MM.1S (cell line): ENCODE data around the gene BANK1.

Source experiments
- DNase-seq: peaks from one replicate; pipeline ENCODE4 v3.0.0-alpha.2; 2015
- H2AFZ ChIP-seq: fragments of 300-600 bp; sonication (generic); 2 replicates; pipeline ENCODE4 v1.6.0; 2016; ENCODE audit warnings: antibody characterized with exemption, low read length
- H3F3A ChIP-seq: fragments of 300-600 bp; sonication (generic); 2 replicates; pipeline ENCODE4 v1.6.1; 2016; ENCODE audit warnings: mild to moderate bottlenecking, antibody characterized with exemption, low read length, moderate library complexity, mixed read lengths; ENCODE audit not compliant: insufficient read depth
- H3K27ac ChIP-seq: fragments of 300-600 bp; sonication (generic); 2 replicates; pipeline ENCODE4 v1.5.1; 2016; ENCODE audit warnings: mild to moderate bottlenecking, low read length
- H3K27me3 ChIP-seq: fragments of 300-600 bp; sonication (generic); replicated peaks from 2 replicates; pipeline ENCODE4 v1.6.0; 2016; ENCODE audit warnings: low read length; ENCODE audit not compliant: insufficient read depth
- H3K36me3 ChIP-seq: fragments of 300-600 bp; sonication (generic); replicated peaks from 2 replicates; pipeline ENCODE4 v1.6.1; 2016; ENCODE audit warnings: mild to moderate bottlenecking, low read length, mixed read lengths; ENCODE audit not compliant: insufficient read depth
- H3K4me1 ChIP-seq: fragments of 300-600 bp; sonication (generic); 2 replicates; pipeline ENCODE4 v1.6.1; 2016; ENCODE audit warnings: low read length, mixed read lengths
- H3K4me2 ChIP-seq: fragments of 300-600 bp; sonication (generic); 2 replicates; pipeline ENCODE4 v1.6.0; 2016; ENCODE audit warnings: low read depth, low read length
- H3K4me3 ChIP-seq: fragments of 300-600 bp; sonication (generic); 2 replicates; pipeline ENCODE4 v1.5.1; 2016; ENCODE audit warnings: low read length, mixed read lengths
- H3K79me2 ChIP-seq: fragments of 300-600 bp; sonication (generic); 2 replicates; pipeline ENCODE4 v1.6.1; 2016; ENCODE audit warnings: mixed run types, low read length, mixed read lengths
- H3K9ac ChIP-seq: fragments of 300-600 bp; sonication (generic); 2 replicates; pipeline ENCODE4 v1.6.1; 2016; ENCODE audit warnings: low read length, mixed read lengths
- H3K9me2 ChIP-seq: fragments of 300-600 bp; sonication (generic); replicated peaks from 2 replicates; pipeline ENCODE4 v1.6.1; 2016; ENCODE audit warnings: mild to moderate bottlenecking, low read length, mixed read lengths; ENCODE audit not compliant: insufficient read depth
- H3K9me3 ChIP-seq: fragments of 300-600 bp; sonication (generic); replicated peaks from 2 replicates; pipeline ENCODE4 v1.6.1; 2016; ENCODE audit warnings: mild to moderate bottlenecking, low read length, mixed read lengths; ENCODE audit not compliant: insufficient read depth
- H4K20me1 ChIP-seq: fragments of 300-600 bp; sonication (generic); 2 replicates; pipeline ENCODE4 v1.6.1; 2016; ENCODE audit warnings: mild to moderate bottlenecking, low read length, moderate library complexity, mixed read lengths; ENCODE audit not compliant: insufficient read depth
- EZH2 ChIP-seq: fragments of 300-600 bp; sonication (generic); optimal IDR thresholded peaks from 2 replicates; pipeline ENCODE3; 2017; ENCODE audit warnings: low read depth, mild to moderate bottlenecking, antibody characterized with exemption, low read length, mixed read lengths
- EZH2phosphoT487 ChIP-seq: fragments of 300-600 bp; sonication (generic); IDR thresholded peaks from 2 replicates; pipeline ENCODE4 v1.6.1; 2018; ENCODE audit warnings: antibody characterized with exemption, low read length
- TF ChIP-seq, protein P1 (sequence below): fragments of 300-600 bp; sonication (generic); IDR thresholded peaks from 2 replicates; pipeline ENCODE4 v1.5.1; 2016; ENCODE audit warnings: antibody characterized with exemption, low read length, mixed read lengths

The BANK1 gene

DNA sequence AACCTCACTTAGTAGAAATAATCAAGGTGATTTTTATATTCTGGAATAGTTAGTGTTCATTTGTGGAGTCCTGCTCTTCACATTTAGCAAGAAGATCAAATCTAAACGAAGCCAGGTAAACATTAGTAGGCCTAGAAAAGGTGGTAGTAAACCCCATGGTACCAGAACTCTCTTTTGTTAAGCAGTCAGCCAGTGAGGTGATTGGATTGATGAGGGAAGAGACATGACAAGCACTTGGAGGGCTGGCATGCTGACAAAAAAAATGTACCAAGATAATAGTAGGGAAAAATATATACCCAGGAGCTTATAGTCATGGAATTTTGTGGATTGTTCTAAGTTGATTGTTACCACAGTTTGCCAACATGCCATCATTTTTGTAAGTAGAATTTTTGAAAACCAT, 163.8 kb downstream of the BANK1 start:
- no peak overlapping the region for H3K4me3 ChIP-seq
- no peak overlapping the region for H3K27ac ChIP-seq
- H3K9me3 ChIP-seq, result no peaks in the 10 kb centered on the region
- H3K4me1 ChIP-seq, result no peaks in the 10 kb centered on the region
- no peaks in the 10 kb centered on the region for H3K79me2 ChIP-seq
- no peak overlapping the region for H3K4me2 ChIP-seq
- no peaks in the 10 kb centered on the region for H3K36me3 ChIP-seq
- DNase-seq, result no peak
- no peaks in the 10 kb centered on the region for H3F3A ChIP-seq
- no peaks in the 10 kb centered on the region for H3K27me3 ChIP-seq
- no peaks in the 10 kb centered on the region for H4K20me1 ChIP-seq
- no peak overlapping the region for H3K9ac ChIP-seq
- TF ChIP-seq, protein P1, sequence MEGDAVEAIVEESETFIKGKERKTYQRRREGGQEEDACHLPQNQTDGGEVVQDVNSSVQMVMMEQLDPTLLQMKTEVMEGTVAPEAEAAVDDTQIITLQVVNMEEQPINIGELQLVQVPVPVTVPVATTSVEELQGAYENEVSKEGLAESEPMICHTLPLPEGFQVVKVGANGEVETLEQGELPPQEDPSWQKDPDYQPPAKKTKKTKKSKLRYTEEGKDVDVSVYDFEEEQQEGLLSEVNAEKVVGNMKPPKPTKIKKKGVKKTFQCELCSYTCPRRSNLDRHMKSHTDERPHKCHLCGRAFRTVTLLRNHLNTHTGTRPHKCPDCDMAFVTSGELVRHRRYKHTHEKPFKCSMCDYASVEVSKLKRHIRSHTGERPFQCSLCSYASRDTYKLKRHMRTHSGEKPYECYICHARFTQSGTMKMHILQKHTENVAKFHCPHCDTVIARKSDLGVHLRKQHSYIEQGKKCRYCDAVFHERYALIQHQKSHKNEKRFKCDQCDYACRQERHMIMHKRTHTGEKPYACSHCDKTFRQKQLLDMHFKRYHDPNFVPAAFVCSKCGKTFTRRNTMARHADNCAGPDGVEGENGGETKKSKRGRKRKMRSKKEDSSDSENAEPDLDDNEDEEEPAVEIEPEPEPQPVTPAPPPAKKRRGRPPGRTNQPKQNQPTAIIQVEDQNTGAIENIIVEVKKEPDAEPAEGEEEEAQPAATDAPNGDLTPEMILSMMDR, result no peak
- no peak for TF ChIP-seq EZH2
- no peak for TF ChIP-seq EZH2phosphoT487
- no peaks in the 10 kb centered on the region for H3K9me2 ChIP-seq
- H2AFZ ChIP-seq, result no peak overlapping the region

DNA sequence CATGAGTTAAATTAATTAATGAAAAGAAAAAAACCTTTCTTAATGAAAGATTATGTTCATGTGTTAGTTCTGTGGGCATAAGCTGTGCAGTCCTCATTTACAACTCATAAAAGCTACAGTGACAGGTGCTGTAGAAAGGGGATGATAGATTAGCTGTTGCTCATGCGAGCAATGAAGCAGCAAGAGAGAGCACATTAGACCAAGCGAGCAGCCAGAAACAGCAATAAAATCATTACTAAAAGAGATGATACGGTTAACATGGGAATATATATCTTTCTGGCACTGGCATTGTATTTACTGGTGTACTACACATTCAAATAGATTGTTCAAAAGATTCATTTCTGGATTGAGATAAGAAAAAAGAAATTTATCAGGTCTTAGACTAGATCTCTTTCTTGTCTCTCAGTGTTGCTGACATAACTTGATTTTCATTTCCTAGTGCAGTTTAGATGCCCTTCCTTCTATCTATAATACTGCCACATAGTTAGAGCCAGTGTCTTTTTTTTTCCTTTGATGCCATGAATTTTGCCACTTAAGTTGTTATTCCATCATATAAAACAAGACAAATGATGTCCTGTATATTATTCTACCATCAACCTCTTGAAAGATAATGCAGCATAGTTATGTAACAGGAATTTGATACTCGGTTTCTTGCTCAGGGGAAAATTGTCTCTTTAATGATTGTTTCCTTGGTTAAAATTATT, 164.6 kb downstream of the BANK1 start:
- no peaks in the 10 kb centered on the region for H3F3A ChIP-seq
- H3K4me2 ChIP-seq, result no peak overlapping the region
- H3K79me2 ChIP-seq, result no peaks in the 10 kb centered on the region
- H4K20me1 ChIP-seq, result no peaks in the 10 kb centered on the region
- no peak for TF ChIP-seq EZH2
- no peak for TF ChIP-seq EZH2phosphoT487
- TF ChIP-seq, protein P1, result no peak
- no peaks in the 10 kb centered on the region for H3K9me2 ChIP-seq
- H3K27ac ChIP-seq, result no peak overlapping the region
- no peaks in the 10 kb centered on the region for H3K27me3 ChIP-seq
- no peak overlapping the region for H3K9ac ChIP-seq
- no peak overlapping the region for H3K4me3 ChIP-seq
- no peaks in the 10 kb centered on the region for H3K36me3 ChIP-seq
- no peak overlapping the region for H2AFZ ChIP-seq
- DNase-seq, result no peak
- H3K4me1 ChIP-seq, result no peaks in the 10 kb centered on the region
- H3K9me3 ChIP-seq, result no peaks in the 10 kb centered on the region

DNA sequence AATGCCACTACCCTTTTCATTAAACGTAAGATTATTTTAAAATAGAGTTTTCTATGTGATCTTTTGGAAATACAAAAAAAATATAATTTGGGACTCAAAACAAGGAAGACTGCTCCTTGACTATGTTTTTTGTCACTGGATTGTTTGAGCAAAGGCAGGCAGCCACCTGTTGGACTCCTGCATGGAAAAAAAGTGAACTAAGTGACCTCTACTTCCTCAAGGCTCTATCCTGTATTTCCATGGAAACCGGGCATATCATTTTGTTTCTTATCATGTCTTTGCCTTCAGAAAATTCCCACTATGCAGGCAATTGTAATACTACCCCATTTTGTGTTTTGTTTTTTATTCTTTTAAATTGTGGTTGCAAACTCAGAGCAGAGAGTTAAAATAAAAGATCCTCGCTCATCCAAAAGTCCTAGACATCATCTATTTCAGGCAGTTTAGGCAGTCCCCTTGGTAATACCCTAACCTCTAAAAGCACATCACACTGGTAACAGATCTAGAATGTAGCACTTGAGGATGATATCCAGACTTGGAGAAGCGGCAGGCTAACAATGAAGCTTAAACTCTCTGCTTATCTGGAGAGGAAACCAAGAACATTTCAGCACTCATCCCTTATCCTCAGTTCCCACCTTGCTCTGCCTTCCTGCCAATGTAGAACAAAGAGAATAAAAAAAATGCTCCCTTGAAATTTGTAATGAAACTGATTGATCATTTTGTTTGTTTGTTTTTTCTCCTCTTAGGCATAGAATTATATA, 165.7 kb downstream of the BANK1 start:
- Histone ChIP-seq H4K20me1 (no peaks in the 10 kb centered on the region), H3K27me3 (no peaks in the 10 kb centered on the region), H3K27ac (no peak overlapping the region), H3K9me3 (no peaks in the 10 kb centered on the region), H3K4me3 (no peak overlapping the region), H3K9ac (no peak overlapping the region), H3K4me1 (no peaks in the 10 kb centered on the region), H3K36me3 (no peaks in the 10 kb centered on the region), H3K79me2 (no peaks in the 10 kb centered on the region), H2AFZ (no peak overlapping the region), H3K9me2 (no peaks in the 10 kb centered on the region), H3F3A (no peaks in the 10 kb centered on the region), H3K4me2 (no peak overlapping the region)
- no peak for DNase-seq
- TF ChIP-seq, protein P1, result no peak
- no peak for TF ChIP-seq EZH2
- no peak for TF ChIP-seq EZH2phosphoT487
